GM23248 (cell line): ENCODE data around the gene RFTN1.

Source experiments
- EZH2 ChIP-seq: fragments of 200-600 bp; sonication (generic); IDR thresholded peaks from 2 replicates; pipeline ENCODE4 v1.6.1; 2018; ENCODE audit warnings: antibody characterized with exemption, mild to moderate bottlenecking; ENCODE audit not compliant: insufficient read depth, poor library complexity, severe bottlenecking
- EZH2phosphoT487 ChIP-seq: fragments of 200-600 bp; sonication (generic); IDR thresholded peaks from 2 replicates; pipeline ENCODE4 v1.6.1; 2018; ENCODE audit warnings: antibody characterized with exemption, moderate library complexity, mild to moderate bottlenecking, low read depth; ENCODE audit not compliant: insufficient read depth

GRCh38 chr3:16533928-16534574, 20.6 kb upstream of the RFTN1 start:
- TF ChIP-seq EZH2 (no peak), EZH2phosphoT487 (no peak)
